NCI-H526 treated with DMSO at 0.1 percent for 48 hours (cell line): Measurements from ENCODE around the gene FHIT.
A peak's percentile ranks its signal among the peaks of the same experiment; 100 is the strongest.

Experiments used
- DNase-seq: peaks from one replicate; lab custom pipeline; 2025; lab: John Stamatoyannopoulos, UW

The FHIT gene

DNA sequence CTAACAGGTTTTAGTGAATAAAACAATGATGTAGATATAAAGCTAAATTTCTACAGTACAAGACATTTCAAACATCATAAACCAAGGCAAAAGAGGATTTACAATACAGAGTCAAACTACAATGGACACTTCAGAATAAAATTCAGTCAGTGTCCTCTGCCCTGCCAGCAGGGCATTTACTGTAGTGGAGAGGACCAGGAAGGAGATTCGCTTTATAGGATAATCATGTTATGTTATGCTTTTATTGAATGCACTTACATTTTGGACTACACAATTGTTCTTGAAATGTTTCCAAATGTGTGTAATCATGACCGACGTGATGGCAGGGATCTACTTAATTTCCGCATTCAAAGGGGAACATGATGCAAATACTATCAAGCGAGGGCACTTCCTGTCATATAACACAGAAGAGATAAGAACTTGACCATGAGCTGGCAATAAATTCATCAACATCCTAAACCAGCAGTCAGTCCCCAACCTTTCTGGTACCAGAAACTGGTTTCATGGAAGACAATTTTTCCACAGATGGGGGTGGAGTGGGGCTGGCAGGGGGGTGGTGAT is 925.6 kb downstream of the FHIT start:
- DNase-seq = no peak

GRCh38 chr3:60323651-60324050 is 927.6 kb downstream of the FHIT start:
- no peak for DNase-seq

GRCh38 chr3:60323180-60323579 is 928.1 kb downstream of the FHIT start:
- DNase-seq = no peak

DNA sequence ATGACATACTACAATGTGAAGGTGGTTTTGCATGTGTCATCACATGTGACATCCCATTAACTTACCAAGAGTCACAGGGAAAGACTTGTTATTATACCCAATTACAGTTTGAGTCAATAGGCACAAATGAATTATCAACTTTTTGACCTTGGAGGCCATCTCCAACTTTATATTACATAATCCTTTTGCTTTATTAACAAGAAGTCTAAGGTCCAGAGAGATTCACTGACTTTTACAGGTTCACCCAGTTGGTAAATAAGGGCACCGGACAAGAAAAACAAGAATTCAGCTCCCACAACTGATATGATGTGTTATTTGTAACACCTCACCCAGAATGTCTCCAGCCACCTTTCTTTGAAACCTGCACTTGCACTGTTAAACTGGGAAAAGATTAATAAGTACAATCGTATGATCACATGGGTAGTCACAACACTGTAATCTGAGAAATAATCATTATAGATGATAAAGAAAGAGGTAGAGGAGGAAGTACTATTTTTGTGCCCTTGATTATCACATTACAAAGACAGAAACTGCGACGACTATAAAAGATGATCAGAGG is 928.9 kb downstream of the FHIT start:
- no peak for DNase-seq

DNA sequence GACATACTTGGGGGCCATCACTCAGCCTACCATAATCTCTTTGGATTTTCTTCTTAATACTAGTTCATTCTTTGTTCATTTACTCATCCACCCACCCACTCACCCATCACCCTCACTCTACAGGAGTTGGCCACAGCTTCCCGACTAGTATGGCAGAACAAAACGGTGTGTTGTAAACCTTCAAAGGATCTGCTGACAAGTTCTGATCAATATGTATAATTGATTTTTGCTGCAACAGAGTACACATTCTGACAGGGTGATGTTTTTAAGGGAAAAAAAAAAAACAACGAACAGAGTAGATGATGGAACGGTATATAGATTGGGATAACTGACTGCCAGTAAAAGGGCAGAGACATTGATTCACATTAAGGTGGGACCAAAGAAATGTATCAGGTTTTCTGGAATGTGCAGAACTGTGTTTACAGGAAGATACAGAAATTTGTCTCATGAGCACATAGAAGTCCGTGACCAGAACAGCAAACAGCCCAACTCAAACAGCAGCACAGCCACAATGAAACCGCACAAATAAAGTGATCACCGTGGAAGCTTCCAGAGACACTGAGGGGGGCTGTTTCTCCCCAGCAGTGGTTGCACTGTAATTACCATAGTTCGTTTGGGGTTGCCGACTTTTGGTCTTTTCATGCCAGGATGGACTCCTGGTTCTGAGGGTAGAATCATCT is 931.9 kb downstream of the FHIT start:
- no peak for DNase-seq

DNA sequence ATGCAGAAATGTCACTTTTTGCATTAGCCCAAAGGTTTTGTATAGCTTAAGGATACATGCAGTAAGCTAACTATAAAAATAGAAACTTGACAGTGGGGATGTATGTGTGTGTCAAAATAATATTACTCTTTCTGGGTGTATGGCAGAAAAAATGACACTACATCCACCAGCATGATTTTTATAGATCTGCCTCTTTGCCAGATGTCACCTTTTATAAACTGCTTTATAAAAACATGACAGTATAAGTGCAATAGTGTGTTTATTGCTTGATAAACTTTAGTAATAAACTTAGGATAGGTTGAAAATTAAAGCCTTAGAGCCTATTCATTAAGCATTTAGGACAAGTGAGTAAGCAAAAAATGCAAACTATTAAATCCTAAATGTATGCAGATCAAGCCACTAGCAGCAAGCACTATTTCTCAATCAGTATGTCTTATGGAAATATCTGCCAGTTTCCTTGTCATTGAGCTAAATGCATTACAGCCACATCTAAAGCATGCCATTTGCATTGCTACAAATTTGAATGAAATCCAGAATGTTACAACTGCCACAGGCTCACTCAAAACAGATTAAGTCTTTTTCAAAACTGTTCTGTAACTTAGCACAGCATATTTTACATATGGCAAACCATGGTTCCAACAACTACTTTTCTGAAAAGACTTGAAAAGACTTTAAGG is 935.0 kb downstream of the FHIT start:
- peak; percentile 80 for DNase-seq

GRCh38 chr3:60313951-60314461 is 937.2 kb downstream of the FHIT start:
- no peak for DNase-seq

GRCh38 chr3:60313231-60313798 is 937.9 kb downstream of the FHIT start:
- no peak for DNase-seq

- no peak for DNase-seq
These were observed 941.5 kb downstream of the FHIT start for GRCh38 chr3:60309539-60310268.

GRCh38 chr3:60308808-60309207 is 942.4 kb downstream of the FHIT start:
- DNase-seq = no peak

DNA sequence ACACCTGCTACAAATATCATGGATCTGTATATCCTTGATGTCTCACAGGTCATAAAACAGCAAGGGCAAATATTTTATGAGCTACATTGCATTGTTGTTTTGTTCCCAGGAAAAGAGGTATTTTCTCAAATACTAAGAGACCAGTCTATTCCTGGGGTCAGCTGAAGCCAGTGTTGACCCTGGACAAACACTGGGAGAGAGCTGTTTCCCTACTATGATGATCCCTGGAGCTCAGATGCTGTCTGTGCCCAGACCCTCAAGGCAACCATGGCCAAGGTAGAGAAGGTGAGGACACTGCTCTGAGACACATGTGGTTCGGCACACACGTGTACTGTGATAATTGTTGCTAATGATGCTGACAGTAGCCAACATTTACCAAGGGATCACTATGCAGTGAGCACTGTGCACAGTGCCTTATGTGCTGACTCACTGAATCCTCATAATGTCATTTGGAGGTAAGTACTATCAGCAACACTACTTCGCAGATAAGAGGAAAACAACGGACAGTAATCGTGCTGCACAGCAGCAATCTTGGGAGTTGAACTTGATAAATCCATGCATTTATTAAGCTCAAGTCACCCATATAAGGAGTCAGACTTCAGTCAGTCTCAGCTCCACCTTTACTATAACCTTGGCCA is 943.6 kb downstream of the FHIT start:
- DNase-seq = no peak

DNA sequence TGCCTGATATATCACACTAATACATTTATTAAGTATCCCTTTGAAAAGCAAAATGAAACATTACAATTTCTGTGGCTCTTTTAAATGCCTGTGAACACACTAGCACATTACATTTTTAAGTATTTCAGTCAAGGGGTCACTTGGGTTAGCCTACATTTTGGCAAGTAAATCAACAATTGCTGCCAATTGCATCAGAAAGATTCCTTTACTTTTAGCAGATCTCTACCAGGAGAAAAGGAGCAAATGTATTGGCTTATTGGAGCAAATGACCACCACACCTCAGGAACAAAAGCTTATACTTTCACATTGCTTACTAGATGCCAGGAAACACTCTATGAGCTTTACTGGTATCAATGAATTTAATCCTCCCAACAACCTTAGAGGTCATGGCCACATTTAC is 947.1 kb downstream of the FHIT start:
- no peak for DNase-seq

- no peak for DNase-seq
These were observed 948.1 kb downstream of the FHIT start for GRCh38 chr3:60303160-60303559.

- no peak for DNase-seq
These were observed 950.1 kb downstream of the FHIT start for GRCh38 chr3:60301142-60301541.

DNA sequence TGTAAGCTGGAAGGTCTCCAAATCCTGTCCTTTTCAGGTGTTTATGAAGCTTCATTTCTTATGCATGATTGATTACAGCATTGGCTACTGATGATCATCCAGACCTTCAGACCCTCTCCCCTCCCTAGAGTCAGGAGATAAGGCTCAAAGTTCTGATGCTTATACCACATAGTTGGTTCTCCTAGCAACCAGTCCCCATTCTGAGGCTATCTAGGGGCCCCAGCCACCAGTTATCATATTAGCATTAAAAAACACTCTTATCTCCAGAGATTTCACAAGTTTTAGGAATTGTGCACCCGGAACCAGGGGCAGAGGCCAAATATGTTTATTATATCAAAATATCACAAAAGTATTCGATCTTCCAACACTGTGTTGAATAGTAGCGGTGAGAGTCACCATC is 953.1 kb downstream of the FHIT start:
- no peak for DNase-seq

GRCh38 chr3:60294181-60294580 is 957.1 kb downstream of the FHIT start:
- DNase-seq = no peak

DNA sequence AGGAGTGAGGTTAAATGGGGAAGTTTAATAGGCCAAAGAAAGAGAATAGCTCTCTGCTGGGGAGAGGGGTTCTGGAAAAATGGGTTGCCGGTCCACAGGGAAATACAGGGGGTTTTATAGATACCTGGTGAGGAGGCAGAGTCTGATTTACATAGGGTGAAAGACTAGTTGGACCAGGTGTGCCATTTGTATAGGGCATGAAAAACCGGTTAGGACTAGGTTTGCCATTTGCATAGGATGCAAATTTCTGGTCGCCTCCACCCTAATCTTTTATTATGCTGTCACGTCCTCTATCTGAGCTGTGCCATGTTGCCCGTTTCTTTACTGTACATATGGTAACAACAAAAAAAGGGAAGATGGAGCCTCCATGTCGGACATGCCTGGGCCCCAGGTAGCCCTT is 960.1 kb downstream of the FHIT start:
- peak; percentile 98 for DNase-seq

DNA sequence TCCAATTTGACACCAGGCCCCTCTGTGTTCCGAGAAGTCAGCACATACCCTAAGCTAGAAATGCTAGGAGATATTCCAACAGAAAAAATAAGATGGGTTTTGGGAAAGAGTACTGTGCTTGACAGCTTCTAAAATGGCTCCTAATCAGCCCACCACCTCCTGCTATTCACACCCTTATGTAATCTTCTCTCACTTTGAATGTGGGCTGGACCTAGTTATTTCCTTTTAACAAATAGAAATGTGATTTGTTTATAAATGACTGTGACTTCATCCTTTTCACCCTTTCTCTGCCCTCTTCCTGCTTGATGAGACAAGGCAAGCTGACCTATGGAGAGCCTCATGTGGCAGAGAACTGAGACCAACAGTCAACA is 961.1 kb downstream of the FHIT start:
- peak; percentile 5 for DNase-seq

DNA sequence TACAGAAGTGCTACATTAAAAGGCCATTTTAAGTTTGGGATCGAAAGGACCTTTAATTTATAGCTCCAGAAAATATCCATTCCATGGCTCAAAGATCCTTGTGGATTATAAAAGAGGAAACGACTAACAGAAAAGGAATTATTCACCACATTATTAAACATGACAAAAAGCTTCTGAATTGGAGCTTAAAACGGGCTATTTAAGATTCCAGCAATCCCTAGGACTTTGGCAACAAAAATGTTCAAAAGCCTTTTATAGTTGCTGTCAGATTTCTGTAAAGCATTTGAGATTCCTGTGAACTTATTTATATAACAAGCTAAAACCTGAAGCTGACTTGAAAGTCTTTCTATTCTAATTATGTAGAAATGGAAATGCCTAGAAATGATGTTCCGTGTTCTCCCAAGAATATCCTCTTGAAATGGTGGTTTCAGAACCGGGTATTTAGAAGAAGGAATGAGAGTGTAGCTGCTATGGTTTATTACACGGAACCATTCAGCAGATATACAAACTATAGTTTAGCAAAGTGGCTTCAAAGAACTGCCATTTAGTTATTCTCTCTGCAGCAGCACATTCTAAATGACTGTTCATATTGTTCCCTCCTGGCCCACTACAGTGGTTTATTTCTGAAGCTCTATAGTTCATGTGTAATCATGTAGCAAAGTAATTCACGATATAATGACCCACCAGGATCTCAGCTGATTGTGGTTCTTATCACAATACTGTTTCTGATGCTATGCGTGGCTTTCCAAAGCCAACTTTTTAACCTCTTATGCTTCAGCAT is 961.7 kb downstream of the FHIT start:
- DNase-seq = no peak

DNA sequence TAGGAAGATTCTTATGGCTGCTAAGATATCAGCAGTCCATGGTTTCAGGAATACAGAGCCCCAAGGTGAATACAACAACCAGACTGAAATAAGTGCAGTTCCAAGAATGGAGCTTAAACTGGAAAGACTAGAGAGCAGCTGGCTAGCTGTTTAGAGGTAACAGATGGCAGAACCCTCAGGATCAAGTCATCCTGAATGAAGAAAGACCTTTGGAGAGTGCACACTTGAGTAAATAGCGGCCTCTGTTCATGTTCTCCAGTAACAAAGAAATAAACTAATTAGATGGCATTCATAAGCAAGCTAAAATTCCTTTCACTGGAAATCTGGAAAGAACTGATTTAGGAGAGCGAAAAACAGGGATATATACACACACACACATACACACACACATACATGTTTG is 968.4 kb downstream of the FHIT start:
- DNase-seq = no peak

DNA sequence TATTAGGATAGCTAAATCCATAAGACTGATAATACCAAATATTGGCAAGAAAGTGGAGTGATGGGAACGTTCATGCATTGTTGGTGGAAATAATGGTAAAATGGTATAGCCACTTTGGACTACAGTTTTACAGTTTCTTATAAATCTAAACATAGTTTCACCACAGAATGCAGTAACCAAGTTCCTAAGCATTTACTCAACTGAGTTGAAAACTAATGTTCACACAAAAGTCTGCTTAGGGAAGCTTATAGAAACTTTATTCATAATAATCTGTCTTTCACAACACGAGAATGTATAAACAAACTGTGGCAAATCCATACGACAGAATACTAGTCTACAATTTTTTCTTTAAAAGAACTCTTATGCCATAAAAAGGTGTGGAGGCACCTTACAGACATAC is 969.3 kb downstream of the FHIT start:
- DNase-seq = no peak
